ENCODE measurements around the gene TULP3.

Gene TULP3

GRCh38 chr12:2877953-2878732 lies 12.5 kb upstream of the TULP3 start:
- DNase-seq, result peak; percentile 48

GRCh38 chr12:2879853-2880252 lies 10.8 kb upstream of the TULP3 start:
- DNase-seq, result peak; percentile 40

- no peak for DNase-seq
Measured at GRCh38 chr12:2884810-2885209, 5.9 kb upstream of the TULP3 start.

GRCh38 chr12:2886768-2887450 lies 3.8 kb upstream of the TULP3 start:
- DNase-seq, result no peak

GRCh38 chr12:2890001-2890387 lies 697 bp upstream of the TULP3 start:
- no peak for DNase-seq

GRCh38 chr12:2891240-2892053 lies 756 bp downstream of the TULP3 start:
- DNase-seq, result peak; percentile 45

GRCh38 chr12:2892246-2892645 lies 1.6 kb downstream of the TULP3 start:
- DNase-seq, result no peak

- no peak for DNase-seq
Measured at GRCh38 chr12:2893007-2893406, 2.3 kb downstream of the TULP3 start.

- DNase-seq, result no peak
Measured at GRCh38 chr12:2895051-2895451, 4.4 kb downstream of the TULP3 start.

GRCh38 chr12:2895511-2895910 lies 4.8 kb downstream of the TULP3 start:
- DNase-seq, result no peak

GRCh38 chr12:2897418-2897817 lies 6.7 kb downstream of the TULP3 start:
- DNase-seq, result no peak

GRCh38 chr12:2900642-2901041 lies 10.0 kb downstream of the TULP3 start:
- no peak for DNase-seq

GRCh38 chr12:2902272-2902880 lies 11.7 kb downstream of the TULP3 start:
- peak; percentile 49 for DNase-seq

GRCh38 chr12:2904260-2904659 lies 13.6 kb downstream of the TULP3 start:
- DNase-seq, result no peak

GRCh38 chr12:2912216-2912575 lies 21.5 kb downstream of the TULP3 start:
- DNase-seq, result no peak

GRCh38 chr12:2919249-2919648 lies 28.6 kb downstream of the TULP3 start:
- DNase-seq, result no peak

- DNase-seq, result no peak
Measured at GRCh38 chr12:2922329-2922728, 31.6 kb downstream of the TULP3 start.

GRCh38 chr12:2923057-2923456 lies 32.4 kb downstream of the TULP3 start:
- DNase-seq, result no peak

- no peak for DNase-seq
Measured at GRCh38 chr12:2924019-2924418, 33.3 kb downstream of the TULP3 start.

- no peak for DNase-seq
Measured at GRCh38 chr12:2925322-2925995, 34.8 kb downstream of the TULP3 start.

GRCh38 chr12:2930865-2931264 lies 40.2 kb downstream of the TULP3 start:
- no peak for DNase-seq

- DNase-seq, result no peak
Measured at GRCh38 chr12:2933586-2933985, 42.9 kb downstream of the TULP3 start.

GRCh38 chr12:2934371-2934770 lies 43.7 kb downstream of the TULP3 start:
- no peak for DNase-seq
